ENCODE results near the gene EHD4.

DNA sequence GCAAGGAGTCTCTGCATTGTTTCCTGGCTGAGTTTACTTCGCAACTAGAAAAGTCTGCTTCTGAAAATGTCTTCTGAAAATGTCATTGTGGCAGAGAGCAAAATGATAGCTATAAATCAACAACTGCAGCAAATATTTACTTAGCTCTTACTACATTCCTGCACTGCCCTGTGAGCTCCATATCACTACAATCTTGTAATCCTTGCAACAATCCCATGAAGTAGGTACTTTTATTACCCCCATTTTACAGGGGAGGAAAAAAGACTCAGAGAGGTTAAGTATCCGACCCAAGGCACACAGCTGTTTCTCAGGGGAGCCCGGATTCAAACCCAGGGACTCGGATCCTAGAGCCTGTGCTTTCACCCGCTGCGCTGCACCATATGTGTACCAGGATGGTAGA lies 44.3 kb downstream of the EHD4 start:
- TF ChIP-seq CTCF (IDR thresholded peaks at IDR 0.05; ENCODE audit: extremely low read depth in 1 of 2, insufficient read depth in 1 of 2, low read depth in 1 of 2, low read length in 2 of 2) (no peak), POLR2AphosphoS5 (IDR thresholded peaks at IDR 0.05; ENCODE audit: insufficient read depth, low read depth, low read length) (no peak), MYC (IDR thresholded peaks at IDR 0.05; ENCODE audit: low read depth, low read length) (no peak), EZH2 (IDR thresholded peaks at IDR 0.05; ENCODE audit: borderline replicate concordance, low read depth, low read length, severe bottlenecking) (no peak), POLR2A (IDR thresholded peaks at IDR 0.05; ENCODE audit: low read depth, low read length) (no peak)
